HepG2 (cell line): ENCODE data around the gene PRCD. TPM values are rescaled to one million over a fixed set of nuclear protein-coding genes. Genes with fewer than 3 reads are reported as not detected.

Experiments used
- DNMT1 ChIP-seq: sonication (generic); formaldehyde crosslinking; IDR thresholded peaks from 2 replicates; pipeline ENCODE4 v1.5.1; 2020; ENCODE audit warnings: mild to moderate bottlenecking, missing genetic modification reagents
- DPF2 ChIP-seq: sonication (generic); formaldehyde crosslinking; IDR thresholded peaks from 2 replicates; pipeline ENCODE4 v1.4.0; 2020; ENCODE audit warnings: mild to moderate bottlenecking, low read depth, missing genetic modification reagents, borderline replicate concordance
- FOXC1 ChIP-seq: sonication (generic); formaldehyde crosslinking; IDR thresholded peaks from 2 replicates; pipeline ENCODE4 v1.8.0; 2022; ENCODE audit warnings: mild to moderate bottlenecking, missing genetic modification reagents, borderline replicate concordance
- GATAD1 ChIP-seq: IDR thresholded peaks from 2 replicates; pipeline ENCODE4 v1.6.1; 2016; ENCODE audit warnings: missing genetic modification reagents, missing compliant biosample characterization
- IRX3 ChIP-seq: sonication (generic); formaldehyde crosslinking; IDR thresholded peaks from 2 replicates; pipeline ENCODE4 v1.8.1; 2023; ENCODE audit warnings: mild to moderate bottlenecking, low read depth, missing genetic modification reagents, borderline replicate concordance
- LCORL ChIP-seq, 2 experiments: fragments of 450-650 bp in 1 of 2; sonication (generic) in 1 of 2; formaldehyde crosslinking in 1 of 2; IDR thresholded peaks; 2 replicates each; pipeline versions ENCODE4 v1.5.0 to v1.6.1; 2017 to 2020; ENCODE audit warnings: antibody characterized with exemption in 1 of 2, missing genetic modification reagents in 1 of 2
- MAX ChIP-seq: IDR thresholded peaks from 2 replicates; pipeline ENCODE4 v1.6.1; 2012; ENCODE audit warnings: inconsistent platforms
- NFATC3 ChIP-seq: sonication (generic); formaldehyde crosslinking; IDR thresholded peaks from 2 replicates; pipeline ENCODE4 v1.5.1; 2020; ENCODE audit warnings: mild to moderate bottlenecking, missing genetic modification reagents
- RARA ChIP-seq: IDR thresholded peaks from 2 replicates; pipeline ENCODE4 v1.6.1; 2016; ENCODE audit warnings: missing genetic modification reagents, missing compliant biosample characterization
- TARDBP ChIP-seq: sonication (generic); formaldehyde crosslinking; IDR thresholded peaks from 2 replicates; pipeline ENCODE4 v1.8.0; 2022; ENCODE audit warnings: mild to moderate bottlenecking, missing genetic modification reagents
- ZFP37 ChIP-seq: sonication (generic); formaldehyde crosslinking; IDR thresholded peaks from 2 replicates; pipeline ENCODE4 v1.4.0; 2020; ENCODE audit warnings: missing genetic modification reagents, borderline replicate concordance
- ZFX ChIP-seq: sonication (generic); formaldehyde crosslinking; IDR thresholded peaks from 2 replicates; pipeline ENCODE4 v1.4.0; 2020; ENCODE audit warnings: mild to moderate bottlenecking, low read depth, missing genetic modification reagents, moderate library complexity
- ZNF263 ChIP-seq: sonication (generic); formaldehyde crosslinking; IDR thresholded peaks from 2 replicates; pipeline ENCODE4 v1.4.0; 2020; ENCODE audit warnings: missing genetic modification reagents
- ZNF33B ChIP-seq: sonication (generic); formaldehyde crosslinking; IDR thresholded peaks from 2 replicates; pipeline ENCODE4 v1.5.1; 2020; ENCODE audit warnings: mild to moderate bottlenecking, missing genetic modification reagents
- ZNF674 ChIP-seq: sonication (generic); formaldehyde crosslinking; IDR thresholded peaks from 2 replicates; pipeline ENCODE4 v1.5.0; 2020; ENCODE audit warnings: low read depth, mild to moderate bottlenecking, missing genetic modification reagents
- ZSCAN31 ChIP-seq: sonication (generic); formaldehyde crosslinking; IDR thresholded peaks from 2 replicates; pipeline ENCODE4 v1.5.0; 2020; ENCODE audit warnings: low read depth, mild to moderate bottlenecking, missing genetic modification reagents
- ZSCAN5A ChIP-seq: sonication (generic); formaldehyde crosslinking; IDR thresholded peaks from 2 replicates; pipeline ENCODE4 v1.8.0; 2022; ENCODE audit warnings: mild to moderate bottlenecking, missing genetic modification reagents, borderline replicate concordance
- polyA plus RNA-seq, 8 experiments: library from polyadenylated mRNA; depleted of rRNA in 3 of 8; stranded (reverse) in 7 of 8; unstranded in 1 of 8; fragments of >200 nt; fragmentation: Illumina TruSeq in 4 of 8; extraction: Trizol in 4 of 8; gene quantifications; 2 replicates each; pipeline versions ENCODE4 v1.2.1 to v1.2.3, GENCODE V29; 2011 to 2016; ENCODE audit warnings: low read depth in 4 of 8, missing spikeins in 1 of 8, mixed read lengths in 1 of 8; ENCODE audit not compliant: insufficient read depth in 1 of 8
- total RNA-seq, 5 experiments: library from RNA; depleted of rRNA; stranded (reverse); fragments of >200 nt; fragmentation: Illumina TruSeq; extraction: Trizol; gene quantifications; 2 replicates each; pipeline ENCODE4 v1.2.3, GENCODE V29; 2016; ENCODE audit warnings: low read depth in 1 of 5
- TF ChIP-seq, protein P1 (sequence below): sonication (generic); formaldehyde crosslinking; IDR thresholded peaks from 2 replicates; pipeline ENCODE4 v1.5.1; 2020; ENCODE audit warnings: mild to moderate bottlenecking, missing genetic modification reagents, moderate library complexity
- TF ChIP-seq, protein P2 (sequence below): sonication (generic); formaldehyde crosslinking; IDR thresholded peaks from 2 replicates; pipeline ENCODE4 v1.5.0; 2020; ENCODE audit warnings: missing genetic modification reagents

PRCD gene
- total and polyA plus RNA-seq, 2 of the 13 experiments (the other 11 are each of a cell fraction or from before 2014, with no cell fraction given) = 0.51 TPM; not detected in 1

DNA sequence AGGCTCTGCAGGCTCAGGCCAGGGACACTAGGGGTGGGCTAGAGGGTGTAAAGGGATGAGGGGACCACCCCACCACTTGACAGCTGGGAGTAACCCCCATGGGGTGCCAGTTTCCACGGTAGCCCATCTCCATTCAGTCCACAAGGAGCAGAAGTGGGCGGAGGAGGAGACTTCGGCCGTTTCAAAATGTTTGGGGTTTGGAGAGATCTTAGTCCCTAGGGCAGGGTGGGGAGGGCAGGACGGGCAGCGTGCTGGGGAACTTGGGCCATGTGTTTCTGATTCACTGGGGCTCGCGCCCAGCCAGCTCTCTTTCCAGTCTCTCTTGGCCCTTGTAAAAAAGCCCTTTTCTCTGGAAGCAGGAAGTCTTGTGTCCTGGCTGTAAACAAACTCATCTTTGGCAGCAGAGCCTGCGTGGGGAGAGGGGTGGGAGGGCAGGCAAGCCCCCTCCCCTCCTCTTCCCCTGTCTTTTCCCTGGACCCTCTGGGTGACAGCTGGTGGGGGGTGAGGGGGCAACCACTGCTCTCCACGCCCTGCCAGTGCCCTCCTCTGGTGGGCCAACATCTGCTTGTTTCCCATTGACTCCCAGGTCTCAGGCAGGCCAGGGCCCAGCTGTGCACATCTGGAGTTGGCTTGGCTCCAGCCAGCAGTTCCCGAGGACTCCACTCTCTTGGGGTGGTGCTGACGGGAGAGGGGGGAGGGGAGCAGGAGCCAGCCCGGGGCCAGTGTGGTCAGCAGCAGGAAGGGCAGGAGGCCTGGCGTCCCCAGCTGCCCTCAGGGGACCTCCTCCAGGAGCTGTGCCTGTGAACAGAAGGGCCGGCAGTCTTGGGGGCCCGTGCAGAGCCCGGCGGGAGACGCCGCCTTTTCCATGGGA, 10.4 kb upstream of the PRCD start (continued):
- TF ChIP-seq, protein P1, sequence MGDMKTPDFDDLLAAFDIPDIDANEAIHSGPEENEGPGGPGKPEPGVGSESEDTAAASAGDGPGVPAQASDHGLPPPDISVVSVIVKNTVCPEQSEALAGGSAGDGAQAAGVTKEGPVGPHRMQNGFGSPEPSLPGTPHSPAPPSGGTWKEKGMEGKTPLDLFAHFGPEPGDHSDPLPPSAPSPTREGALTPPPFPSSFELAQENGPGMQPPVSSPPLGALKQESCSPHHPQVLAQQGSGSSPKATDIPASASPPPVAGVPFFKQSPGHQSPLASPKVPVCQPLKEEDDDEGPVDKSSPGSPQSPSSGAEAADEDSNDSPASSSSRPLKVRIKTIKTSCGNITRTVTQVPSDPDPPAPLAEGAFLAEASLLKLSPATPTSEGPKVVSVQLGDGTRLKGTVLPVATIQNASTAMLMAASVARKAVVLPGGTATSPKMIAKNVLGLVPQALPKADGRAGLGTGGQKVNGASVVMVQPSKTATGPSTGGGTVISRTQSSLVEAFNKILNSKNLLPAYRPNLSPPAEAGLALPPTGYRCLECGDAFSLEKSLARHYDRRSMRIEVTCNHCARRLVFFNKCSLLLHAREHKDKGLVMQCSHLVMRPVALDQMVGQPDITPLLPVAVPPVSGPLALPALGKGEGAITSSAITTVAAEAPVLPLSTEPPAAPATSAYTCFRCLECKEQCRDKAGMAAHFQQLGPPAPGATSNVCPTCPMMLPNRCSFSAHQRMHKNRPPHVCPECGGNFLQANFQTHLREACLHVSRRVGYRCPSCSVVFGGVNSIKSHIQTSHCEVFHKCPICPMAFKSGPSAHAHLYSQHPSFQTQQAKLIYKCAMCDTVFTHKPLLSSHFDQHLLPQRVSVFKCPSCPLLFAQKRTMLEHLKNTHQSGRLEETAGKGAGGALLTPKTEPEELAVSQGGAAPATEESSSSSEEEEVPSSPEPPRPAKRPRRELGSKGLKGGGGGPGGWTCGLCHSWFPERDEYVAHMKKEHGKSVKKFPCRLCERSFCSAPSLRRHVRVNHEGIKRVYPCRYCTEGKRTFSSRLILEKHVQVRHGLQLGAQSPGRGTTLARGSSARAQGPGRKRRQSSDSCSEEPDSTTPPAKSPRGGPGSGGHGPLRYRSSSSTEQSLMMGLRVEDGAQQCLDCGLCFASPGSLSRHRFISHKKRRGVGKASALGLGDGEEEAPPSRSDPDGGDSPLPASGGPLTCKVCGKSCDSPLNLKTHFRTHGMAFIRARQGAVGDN (CRISPR knock-in tag) = peak; percentile 83
- TF ChIP-seq GATAD1 (CRISPR knock-in tag) (no peak), MAX (0 out of 2 replicates have a peak, but pooled peaks have one; percentile 16), NFATC3 (CRISPR knock-in tag) (0 out of 2 replicates have a peak, but pooled peaks have one; percentile 24), RARA (CRISPR knock-in tag) (peak; percentile 24; the same call in 1 of the 2 replicates), ZNF263 (CRISPR knock-in tag) (no peak; the same call in none of the 2 replicates), ZFX (CRISPR knock-in tag) (peak; percentile 31; the same call in 1 of the 2 replicates), DPF2 (CRISPR knock-in tag) (peak; percentile 31; the same call in 1 of the 2 replicates), ZFP37 (0 out of 2 replicates have a peak, but pooled peaks have one; percentile 39), ZNF674 (CRISPR knock-in tag) (0 out of 2 replicates have a peak, but pooled peaks have one; percentile 83), TARDBP (peak; percentile 49; the same call in 1 of the 2 replicates), ZSCAN31 (CRISPR knock-in tag) (peak; percentile 51; the same call in 1 of the 2 replicates), ZSCAN5A (CRISPR knock-in tag) (0 out of 2 replicates have a peak, but pooled peaks have one; percentile 68), FOXC1 (CRISPR knock-in tag) (peak; percentile 51; the same call in 1 of the 2 replicates), IRX3 (CRISPR knock-in tag) (0 out of 2 replicates have a peak, but pooled peaks have one; percentile 45), DNMT1 (CRISPR knock-in tag) (0 out of 2 replicates have a peak, but pooled peaks have one; percentile 22), LCORL (IDR thresholded peaks at IDR 0.05) (no peak), LCORL (CRISPR knock-in tag; IDR thresholded peaks at IDR 0.05) (peak; percentile 70; the same call in 1 of the 2 replicates), ZNF33B (CRISPR knock-in tag) (0 out of 2 replicates have a peak, but pooled peaks have one; percentile 39)
- TF ChIP-seq, protein P2, sequence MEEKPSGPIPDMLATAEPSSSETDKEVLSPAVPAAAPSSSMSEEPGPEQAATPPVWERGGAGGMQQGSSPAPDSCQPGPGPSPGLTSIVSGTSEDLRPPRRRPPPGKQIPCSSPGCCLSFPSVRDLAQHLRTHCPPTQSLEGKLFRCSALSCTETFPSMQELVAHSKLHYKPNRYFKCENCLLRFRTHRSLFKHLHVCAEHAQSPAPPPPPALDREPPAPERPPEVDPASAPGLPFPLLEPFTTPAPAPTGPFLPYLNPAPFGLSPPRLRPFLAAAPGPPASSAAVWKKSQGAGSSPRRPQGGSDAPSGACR (CRISPR knock-in tag) = no peak
